Ecto neural progenitor cell (in vitro differentiated cells): Measurements from ENCODE around the gene PSMB9.
"Not testable (repeated sequence)": the region's sequence is repeated elsewhere in the genome, so short reads cannot be mapped to it uniquely, and the experiment has no call there.

Experiments
- DNase-seq: peaks from one replicate; pipeline ENCODE4 v3.0.0-alpha.2; 2018; ENCODE audit warnings: low spot score

The PSMB9 gene

GRCh38 chr6:32853541-32854375, at the start of gene PSMB9, which contains the start of gene TAP1:
PSMB9 (plus strand) TSS chr6:32854192; CDS start chr6:32854230, 38 bp downstream.
TAP1 (minus strand) TSS chr6:32853704; CDS start chr6:32853636, 68 bp downstream.
- peak; percentile 93 for DNase-seq

- DNase-seq, result not testable (repeated sequence)
Observed at GRCh38 chr6:32805404-32805803, 48.6 kb upstream of the PSMB9 start.

- DNase-seq, result peak; percentile 45
Observed at GRCh38 chr6:32807020-32807580, 46.9 kb upstream of the PSMB9 start.

GRCh38 chr6:32809171-32809570, 44.8 kb upstream of the PSMB9 start:
- DNase-seq, result no peak

- no peak for DNase-seq
Observed at GRCh38 chr6:32814145-32814544, 39.8 kb upstream of the PSMB9 start.

GRCh38 chr6:32815115-32815514, 38.9 kb upstream of the PSMB9 start:
- no peak for DNase-seq

- no peak for DNase-seq
Observed at GRCh38 chr6:32815996-32816395, 38.0 kb upstream of the PSMB9 start.

- no peak for DNase-seq
Observed at GRCh38 chr6:32816746-32817204, 37.2 kb upstream of the PSMB9 start, which contains the start of gene HLA-DOB. HLA-DOB (minus strand) TSS chr6:32817002; CDS start chr6:32816951, 51 bp downstream.

- no peak for DNase-seq
Observed at GRCh38 chr6:32818867-32819266, 35.1 kb upstream of the PSMB9 start.

GRCh38 chr6:32819729-32820128, 34.3 kb upstream of the PSMB9 start:
- DNase-seq, result no peak

- no peak for DNase-seq
Observed at GRCh38 chr6:32825966-32826365, 28.0 kb upstream of the PSMB9 start.

GRCh38 chr6:32827025-32827424, 27.0 kb upstream of the PSMB9 start:
- DNase-seq, result no peak

- DNase-seq, result no peak
Observed at GRCh38 chr6:32829495-32829894, 24.5 kb upstream of the PSMB9 start.

- DNase-seq, result no peak
Observed at GRCh38 chr6:32830017-32830416, 24.0 kb upstream of the PSMB9 start.

GRCh38 chr6:32830936-32831335, 23.1 kb upstream of the PSMB9 start:
- no peak for DNase-seq

GRCh38 chr6:32832535-32832934, 21.5 kb upstream of the PSMB9 start:
- no peak for DNase-seq

- DNase-seq, result no peak
Observed at GRCh38 chr6:32833664-32834063, 20.3 kb upstream of the PSMB9 start.

- no peak for DNase-seq
Observed at GRCh38 chr6:32835167-32835893, 18.7 kb upstream of the PSMB9 start.

GRCh38 chr6:32836873-32837272, 17.1 kb upstream of the PSMB9 start:
- DNase-seq, result no peak

GRCh38 chr6:32837651-32838113, 16.3 kb upstream of the PSMB9 start:
- DNase-seq, result no peak

GRCh38 chr6:32838114-32838958, 15.7 kb upstream of the PSMB9 start, which contains the start of gene TAP2:
TAP2 (minus strand) TSS chr6:32838739; CDS start chr6:32838233, 506 bp downstream.
- peak; percentile 96 for DNase-seq
